CD1c-positive myeloid dendritic cell (primary cell): ENCODE measurements around the gene MVP.
"Not testable (repeated sequence)": the region's sequence is repeated elsewhere in the genome, so short reads cannot be mapped to it uniquely, and the experiment has no call there.

ENCODE experiments used
- DNase-seq: peaks from one replicate; pipeline ENCODE4 v3.0.0-alpha.2; 2016; ENCODE audit errors: extremely low spot score

Gene MVP

DNA sequence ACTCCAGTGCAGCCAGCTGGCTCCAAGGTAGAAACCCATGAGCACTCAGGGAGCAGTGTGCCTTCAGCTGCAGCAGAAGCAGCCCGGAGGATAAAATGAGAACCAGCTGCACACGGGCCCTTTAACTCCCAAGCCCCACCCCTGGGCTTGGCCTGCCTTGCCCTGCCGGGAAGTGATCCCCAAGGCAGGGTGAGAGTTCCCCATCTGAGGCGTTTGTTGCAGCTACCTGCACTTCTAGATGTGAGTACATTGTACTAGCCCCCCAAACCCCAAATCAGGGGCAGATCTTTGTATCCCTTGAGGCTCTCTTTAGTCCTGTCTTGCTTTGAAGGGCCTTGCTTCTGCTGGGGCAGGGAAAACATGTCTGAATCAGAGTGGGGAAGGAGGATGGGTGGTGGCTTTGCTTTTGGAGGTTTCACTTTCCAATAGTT, at the start of gene MVP:
Gene MVP, plus strand, starts transcription at position 192 of the 431 bp plus-strand sequence. CDS start 10,088 bp downstream, outside the sequence.
- peak; percentile 77 for DNase-seq

DNA sequence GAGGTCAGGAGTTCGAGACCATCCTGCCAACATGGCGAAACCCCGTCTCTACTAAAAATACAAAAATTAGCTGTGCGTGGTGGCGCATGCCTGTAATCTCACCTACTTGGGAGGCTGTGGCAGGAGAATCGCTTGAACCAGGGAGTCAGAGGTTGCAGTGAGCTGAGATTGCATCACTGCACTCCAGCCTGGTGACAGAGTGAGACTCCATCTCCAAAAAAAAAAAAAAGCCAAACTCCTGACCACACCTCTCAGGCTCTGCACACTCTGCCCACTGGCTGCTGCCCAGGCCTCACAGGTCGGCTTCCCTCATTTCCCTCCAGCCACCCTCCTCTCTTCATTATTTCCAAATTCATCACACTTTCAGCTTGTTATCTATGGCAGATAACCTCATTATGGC, 47.9 kb upstream of the MVP start:
- not testable (repeated sequence) for DNase-seq

DNA sequence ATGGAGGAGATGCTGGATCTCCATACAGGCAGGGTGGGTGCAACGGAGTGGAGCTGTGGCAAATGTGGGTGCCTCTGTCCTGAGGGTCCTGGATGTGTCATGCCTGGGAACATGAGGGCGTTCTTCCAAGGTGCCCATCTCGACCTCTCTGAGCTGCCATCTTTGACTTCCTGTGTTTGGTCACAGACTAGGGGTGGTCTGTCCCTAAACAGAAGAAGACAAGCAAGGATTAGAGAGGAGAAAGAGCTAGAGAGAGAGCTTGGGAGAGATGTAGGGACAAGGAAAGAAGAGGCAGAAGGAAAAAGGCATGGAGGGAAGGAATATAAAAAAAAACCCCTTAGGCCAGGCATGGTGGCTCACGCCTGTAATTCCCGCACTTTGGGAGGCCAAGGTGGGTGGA, 45.5 kb upstream of the MVP start:
- no peak for DNase-seq

DNA sequence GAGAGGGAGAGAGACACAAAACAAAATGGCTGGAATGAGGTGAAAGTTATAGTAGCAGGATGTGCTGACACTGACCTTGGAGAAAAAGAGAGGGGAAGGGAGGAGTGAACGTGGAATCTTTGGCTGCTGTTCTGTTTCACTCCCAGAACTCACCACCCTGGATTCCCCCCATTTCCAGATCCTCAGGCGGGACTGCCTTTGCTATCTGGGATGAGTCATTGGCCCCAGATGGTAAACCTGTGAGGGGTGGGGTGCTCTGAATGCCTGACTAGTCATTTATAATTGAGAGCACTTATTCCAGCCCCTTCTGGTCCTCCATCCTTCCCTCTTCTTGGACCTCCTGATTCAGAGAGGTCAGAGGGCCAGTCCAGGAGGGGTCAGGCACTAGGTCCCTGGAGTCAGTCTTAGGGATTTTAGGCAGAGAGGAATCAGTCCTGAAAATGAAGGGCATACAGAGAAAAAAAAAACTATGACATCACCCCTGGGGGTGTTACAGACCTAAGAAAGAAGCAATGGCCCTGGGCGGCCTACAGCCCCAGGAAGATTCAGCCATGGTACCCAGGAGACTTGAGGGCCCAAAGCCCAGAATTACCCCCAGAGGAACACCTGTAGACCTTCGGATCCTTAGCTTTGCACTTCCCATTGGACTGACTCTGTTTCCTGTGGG, 44.4 kb upstream of the MVP start:
- DNase-seq: no peak

DNA sequence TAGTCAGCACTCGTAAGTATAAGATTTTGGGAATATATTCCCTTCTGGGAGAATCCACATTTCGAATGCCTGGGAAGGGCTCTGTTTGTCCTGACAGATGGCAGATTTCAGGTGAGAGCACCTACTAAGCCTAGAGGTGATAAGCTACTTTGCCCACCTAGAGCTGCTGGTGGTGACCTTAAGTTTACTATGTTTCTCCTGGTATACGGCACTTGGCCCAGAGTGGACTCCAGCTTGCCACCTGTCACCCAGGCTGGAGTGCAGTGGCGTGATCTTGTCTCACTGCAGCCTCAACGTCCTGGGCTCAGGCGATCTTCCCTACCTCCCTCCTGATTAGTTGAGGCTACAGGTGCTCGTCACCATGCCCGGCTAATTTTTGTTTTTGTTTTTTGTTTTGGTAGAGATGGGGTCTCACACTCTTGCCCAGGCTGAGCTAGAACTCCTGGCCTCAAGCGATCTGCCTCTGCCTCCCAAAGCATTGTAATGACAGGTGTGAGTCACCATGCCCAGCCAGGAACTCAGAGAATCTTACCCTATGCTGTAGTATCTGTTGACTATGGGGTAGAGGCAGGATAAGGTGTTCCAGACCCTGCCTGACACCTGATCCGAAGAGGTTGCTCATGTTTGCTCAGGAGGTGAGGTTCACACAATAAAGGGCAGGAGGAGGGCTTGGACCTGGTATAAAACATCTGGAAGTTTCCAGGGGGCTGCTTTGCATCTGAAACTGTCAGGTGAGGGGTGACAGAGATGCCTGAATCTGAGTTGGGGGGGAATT, 42.5 kb upstream of the MVP start, which contains the start of gene ZG16:
Gene ZG16, plus strand, starts transcription at position 681 of the 775 bp plus-strand sequence. CDS start 1,011 bp downstream, outside the sequence.
- no peak for DNase-seq

DNA sequence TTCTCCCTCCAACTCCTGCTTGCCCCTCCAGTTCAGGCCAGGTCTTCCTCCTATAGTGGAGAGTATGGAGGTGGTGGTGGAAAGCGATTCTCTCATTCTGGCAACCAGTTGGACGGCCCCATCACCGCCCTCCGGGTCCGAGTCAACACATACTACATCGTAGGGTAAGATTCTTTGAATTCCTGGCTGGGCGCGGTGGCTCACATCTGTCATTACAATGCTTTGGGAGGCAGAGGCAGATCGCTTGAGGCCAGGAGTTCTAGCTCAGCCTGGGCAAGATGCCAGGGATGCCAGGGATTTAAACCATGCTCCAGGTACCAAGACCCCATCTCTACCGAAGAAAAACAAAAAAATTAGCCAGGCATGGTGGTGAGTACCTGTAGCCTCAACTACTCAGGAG, 40.8 kb upstream of the MVP start:
- DNase-seq: no peak

DNA sequence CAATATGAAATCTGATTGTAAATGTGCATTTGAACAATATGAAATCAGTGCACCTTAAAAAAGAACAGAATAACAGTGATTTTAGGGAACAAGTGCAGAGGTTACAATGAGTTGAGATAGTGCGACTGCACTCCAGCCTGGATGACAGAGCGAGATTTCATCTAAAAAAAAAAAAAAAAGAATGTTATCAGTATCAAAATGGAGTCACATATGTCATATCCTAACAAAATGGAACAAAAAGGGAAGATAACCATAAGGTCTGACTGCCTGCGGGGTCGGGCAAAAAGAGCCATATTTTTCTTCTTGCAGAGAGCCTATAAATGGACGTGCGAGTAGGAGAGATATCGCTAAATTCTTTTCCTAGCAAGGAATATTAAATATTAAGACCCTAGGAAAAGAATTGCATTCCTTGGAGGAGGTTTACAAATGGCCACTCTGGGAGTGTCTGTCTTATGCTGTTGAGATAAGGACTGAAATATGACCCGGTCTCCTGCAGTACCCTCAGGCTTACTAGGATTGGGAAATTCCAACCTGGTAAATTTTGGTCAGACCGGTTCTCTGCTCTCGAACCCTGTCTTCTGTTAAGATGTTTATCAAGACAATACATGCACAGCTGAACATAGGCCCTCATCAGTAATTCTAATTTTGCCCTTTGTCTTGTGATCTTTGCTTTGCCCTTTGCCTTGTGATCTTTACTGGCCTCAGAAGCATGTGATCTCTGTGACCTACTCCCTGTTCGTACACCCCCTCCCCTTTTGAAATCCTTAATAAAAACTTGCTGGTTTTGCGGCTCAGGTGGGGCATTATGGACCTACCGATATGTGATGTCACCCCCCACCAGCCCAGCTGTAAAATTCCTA, 36.9 kb upstream of the MVP start:
- not testable (repeated sequence) for DNase-seq

DNA sequence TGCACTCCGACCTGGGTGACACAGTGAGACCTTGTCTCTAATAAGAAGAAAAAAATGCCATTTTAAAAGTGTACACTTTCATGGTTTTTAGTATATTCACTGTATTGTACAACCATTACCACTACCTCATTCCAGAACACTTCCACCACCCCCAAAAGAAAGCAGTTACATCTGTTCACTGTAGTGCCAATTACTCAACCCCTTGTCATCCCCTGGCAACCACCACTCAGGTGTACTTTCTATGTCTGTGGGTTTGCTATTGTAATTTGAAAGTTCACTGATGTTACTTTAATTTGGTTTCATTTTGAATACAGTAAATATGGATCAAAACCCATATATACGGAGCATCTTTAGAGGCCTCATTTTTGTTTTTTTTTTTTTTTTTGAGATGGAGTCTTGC, 36.1 kb upstream of the MVP start:
- DNase-seq: no peak

DNA sequence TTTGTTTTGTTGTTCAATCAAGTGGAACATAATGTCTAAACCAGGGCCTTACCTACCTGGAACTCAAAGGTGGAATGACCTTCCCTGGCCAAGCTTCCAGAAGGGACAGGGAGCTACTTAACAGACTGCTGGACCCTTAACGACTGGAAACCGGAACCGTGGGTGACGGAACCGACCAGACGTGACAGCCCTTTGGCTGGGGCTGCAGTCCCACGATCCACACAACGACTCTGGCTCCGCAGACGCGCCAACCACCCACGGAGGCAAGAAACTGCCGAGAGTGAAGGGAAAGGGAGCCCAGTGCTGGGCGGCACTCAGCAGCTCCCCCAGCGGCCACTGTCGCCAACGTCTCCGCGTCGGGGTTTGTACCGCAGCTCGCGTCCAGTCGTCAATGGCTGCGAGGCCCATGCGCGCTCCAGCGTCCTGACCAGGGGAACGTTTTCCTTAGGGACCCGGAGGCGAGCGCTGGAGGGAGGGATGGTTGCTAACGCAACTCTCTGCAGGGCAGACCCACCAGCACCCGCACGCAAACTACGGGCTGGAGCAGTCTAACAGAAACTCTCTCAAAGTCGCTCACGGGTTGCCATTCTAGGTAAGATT, 35.3 kb upstream of the MVP start:
- peak; percentile 85 for DNase-seq

DNA sequence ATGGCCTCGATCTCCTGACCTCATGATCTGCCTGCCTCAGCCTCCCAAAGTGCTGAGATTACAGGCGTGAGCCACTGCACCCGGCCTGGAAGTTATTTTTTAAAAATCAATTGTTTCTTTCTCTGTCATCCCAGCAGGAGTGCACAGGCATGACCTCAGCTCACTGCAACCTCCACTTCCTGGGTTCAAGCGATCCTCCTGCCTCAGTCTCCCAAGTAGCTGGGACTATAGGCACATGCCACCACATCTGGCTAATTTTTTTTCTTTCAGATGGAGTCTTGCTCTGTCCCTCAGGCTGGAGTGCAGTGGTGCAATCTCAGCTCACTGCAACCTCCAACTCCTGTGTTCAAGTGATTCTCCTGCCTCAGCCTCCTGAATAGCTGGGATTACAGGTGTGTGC, 33.1 kb upstream of the MVP start:
- not testable (repeated sequence) for DNase-seq

DNA sequence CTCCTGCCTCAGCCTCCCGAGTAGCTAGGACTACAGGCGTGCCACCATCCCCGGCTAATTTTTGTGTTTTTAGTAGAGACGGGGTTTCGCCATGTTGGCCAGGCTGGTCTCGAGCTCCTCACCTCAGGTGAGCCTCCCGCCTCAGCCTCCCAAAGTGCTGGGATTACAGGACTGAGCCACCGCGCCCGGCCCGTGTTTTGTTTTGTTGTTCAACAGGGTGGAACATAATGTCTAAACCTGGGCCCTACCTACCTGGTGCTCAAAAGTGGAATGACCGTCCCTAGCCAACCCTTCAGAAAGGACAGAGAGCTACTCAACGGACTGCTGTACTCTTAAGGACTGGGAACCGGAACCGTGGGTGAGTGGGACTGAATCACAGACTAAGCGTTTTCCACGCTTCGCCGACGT, 30.5 kb upstream of the MVP start:
- DNase-seq: no peak

DNA sequence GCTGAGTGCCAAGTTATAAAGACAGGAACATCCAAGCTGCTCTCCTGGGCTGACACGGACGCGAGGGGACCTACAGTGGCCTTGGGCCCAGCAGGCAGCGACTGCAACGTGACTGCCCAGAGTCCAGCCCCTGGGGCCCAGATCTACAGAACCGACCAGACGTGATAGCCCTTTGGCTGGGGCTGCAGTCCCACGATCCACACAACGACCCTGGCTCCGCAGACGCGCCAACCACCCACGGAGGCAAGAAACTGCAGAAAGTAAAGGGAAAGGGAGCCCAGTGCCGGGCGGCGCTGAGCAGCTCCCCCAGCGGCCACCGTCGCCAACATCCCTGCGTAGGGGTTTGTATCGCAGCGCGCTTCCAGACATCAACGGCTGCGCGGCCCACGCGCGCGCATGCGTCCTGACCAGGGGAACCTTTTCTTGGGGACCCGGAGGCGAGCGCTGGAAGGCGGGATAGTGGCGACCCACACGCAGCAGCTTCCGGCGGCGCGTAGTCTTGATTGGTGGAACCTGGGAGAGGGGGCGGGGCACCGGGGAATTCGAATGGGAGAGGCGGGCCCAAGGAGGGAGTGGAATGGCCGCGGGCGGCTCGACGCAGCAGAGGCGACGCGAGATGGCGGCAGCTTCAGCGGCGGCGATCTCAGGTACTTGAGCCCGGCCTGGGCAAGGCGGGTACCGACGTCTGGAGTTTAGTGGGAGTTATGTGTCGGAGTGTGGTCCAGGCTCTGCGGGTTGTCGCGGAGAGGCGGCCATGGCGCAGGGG, 29.9 kb upstream of the MVP start, which contains the start of gene KIF22:
Gene KIF22, plus strand, starts transcription at position 569 of the 766 bp plus-strand sequence. Its CDS starts 9 bp downstream, at position 578.
- peak; percentile 100 for DNase-seq

DNA sequence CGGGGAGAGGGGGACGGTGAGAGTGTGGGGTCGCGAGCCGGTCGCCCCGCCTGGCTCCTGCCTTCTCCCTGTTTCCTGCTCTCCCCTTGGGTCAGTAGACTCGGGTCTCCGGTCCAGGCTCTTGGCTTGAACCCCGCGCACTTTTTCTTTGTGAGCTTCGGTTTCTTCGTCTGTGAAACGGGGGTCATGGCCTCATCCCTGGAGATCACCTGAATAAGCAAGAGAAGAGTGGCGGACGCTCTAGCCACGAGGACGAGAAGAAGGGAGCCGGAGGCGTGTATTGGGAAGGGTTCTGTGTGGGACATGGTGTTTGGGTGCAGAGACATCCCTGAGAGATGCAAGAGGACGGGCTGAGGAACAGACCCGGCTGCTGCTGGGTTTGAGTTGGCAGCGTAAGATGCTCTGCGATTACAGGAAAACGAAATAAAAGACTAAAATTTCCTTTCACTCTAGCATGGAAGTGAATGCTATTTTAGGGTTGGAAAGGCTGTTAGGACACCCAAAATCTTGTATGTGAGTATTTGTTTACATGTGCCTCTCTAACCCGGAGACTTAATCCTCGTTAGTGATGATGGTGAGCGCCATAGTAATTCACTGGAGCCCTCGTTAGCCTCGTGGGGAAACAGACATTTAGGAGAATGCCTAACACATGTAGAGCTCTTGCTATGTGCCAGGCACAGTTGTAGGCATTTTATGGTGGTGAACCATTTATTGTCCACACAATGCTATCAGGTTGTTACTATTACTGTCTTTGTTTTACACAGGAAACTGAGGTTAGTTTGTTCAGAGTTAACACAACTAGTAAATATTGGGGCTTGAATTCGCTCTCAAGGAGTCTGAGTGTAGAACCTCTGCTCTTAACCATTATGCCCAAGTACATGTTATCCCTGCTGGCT, 29.1 kb upstream of the MVP start:
- DNase-seq: no peak

DNA sequence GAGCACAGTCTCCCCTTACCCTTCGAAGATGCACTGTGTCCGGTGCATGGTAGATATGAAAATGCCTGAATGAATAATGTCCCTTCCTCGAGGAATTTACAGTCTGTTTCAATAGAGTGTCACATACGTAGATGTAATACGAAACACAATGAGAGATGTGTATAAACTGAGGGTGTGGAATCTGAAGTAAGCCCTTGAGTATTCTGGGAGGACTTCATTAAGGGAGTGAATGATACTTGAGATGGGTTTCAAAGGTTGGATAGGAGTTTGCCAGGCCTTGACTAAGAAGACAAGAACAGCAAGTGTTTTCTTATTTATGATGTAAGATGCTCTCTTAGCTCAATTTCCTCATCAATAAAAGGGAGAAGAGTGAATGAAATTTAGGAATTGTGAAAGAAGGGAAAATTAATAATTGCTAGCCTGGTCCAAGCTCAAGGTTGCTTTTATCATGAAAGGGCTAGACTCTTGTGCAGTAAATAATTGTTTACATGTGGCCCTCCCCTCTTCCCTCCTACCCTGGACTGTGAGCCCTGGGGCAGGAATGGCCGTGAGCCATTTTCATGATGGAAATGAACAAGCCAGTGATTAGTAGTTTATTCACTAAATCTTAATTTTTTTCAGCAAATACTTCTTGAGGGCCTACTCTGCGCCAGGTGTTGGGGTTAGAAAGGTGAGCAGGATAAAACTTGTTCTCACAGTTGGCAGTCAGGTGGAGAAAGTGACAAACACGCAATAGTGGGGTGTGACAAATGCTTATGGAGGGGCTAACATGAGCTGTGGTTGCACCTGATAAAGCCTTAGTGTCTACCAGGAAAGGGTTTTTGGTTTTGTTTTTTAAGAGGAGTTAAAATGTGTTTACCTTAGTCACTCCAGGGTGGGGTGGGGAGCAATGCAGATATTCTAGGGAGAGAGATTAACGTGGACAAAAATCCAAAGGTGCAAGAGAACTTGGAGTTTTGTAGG, 28.1 kb upstream of the MVP start:
- no peak for DNase-seq

DNA sequence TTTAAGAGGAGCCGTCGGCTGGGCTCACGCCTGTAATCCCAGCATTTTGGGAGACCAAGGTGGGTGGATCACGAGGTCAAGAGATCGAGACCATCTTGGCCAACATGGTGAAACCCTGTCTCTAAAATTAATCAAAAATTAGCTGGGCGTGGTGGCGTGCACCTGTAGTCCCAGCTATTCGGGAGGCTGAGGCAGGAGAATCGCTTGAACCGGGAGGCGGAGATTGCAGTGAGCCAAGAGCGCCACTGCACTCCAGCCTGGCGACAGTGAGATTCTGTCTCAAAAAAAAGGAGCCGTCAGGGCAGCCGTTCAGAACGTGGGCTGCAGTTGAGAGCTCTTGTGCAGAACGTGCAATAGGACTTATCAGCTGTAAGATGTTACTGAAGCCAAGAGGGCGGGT, 27.1 kb upstream of the MVP start:
- not testable (repeated sequence) for DNase-seq

DNA sequence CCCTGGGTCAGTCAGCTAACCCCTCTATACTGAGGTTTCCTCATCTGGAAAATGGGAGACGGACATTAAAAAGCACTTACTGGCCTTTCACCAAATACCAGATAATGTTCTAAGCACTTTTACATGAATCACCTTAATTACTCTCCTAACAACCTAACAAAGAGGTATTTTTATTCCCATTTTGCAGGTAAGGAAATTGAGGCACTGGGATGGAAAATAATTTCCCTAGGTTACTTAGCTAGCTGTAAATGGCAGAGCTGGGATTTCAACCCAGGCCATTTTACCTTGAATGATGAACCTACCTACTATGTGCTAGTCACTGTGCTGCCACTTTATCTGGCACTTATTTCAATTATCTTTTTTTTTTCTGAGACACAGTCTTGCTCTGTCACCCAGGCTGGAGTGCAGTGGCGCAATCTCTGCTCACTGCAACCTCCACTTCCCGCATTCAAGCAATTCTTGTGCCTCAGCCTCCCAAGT, 26.0 kb upstream of the MVP start:
- DNase-seq: no peak

DNA sequence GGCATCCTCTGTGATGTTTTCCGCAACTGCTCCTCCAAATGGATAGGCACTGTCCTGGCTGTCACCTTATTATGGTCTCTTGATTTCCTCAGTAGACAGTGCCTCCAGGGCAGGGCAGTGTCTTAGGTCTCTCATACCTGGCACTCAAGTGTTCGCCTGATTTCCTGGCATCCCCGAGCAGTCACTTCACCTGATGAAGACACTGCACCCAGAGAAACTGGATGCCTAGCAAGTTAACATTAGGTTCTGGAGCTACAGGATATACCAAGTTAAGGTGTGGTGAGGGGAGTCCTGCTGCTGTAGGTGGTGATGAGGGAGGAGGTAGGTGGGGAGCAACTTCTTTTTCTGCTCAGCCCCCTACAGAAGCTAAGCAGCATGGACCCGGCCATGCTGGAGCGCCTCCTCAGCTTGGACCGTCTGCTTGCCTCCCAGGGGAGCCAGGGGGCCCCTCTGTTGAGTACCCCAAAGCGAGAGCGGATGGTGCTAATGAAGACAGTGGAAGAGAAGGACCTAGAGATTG, 17.8 kb upstream of the MVP start:
- DNase-seq: no peak

DNA sequence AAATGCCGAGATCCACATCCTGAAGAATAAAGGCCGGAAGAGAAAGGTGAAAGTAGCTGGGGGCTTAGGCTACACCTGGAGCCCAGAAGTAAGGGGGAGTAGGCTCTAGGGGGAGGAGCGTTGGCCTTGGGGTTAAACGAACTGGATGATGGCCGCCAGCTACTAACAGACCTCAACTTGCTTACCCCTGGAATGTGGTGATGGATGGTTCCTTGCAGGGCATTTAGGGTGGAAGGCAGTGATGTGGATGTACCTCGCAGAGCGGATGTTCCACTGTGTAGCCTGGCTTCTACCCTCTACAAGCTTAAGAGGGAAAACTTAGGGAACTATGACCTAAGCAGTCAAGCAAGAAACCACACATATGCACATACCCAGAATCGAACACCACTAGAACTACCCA, 16.2 kb upstream of the MVP start:
- no peak for DNase-seq
